HL-60 (cell line): ENCODE data around the gene TXNIP.

Experiments used
- CTCF ChIP-seq: IDR thresholded peaks from one replicate; pipeline ENCODE4 v1.5.1; 2011; ENCODE audit warnings: low read length, control low read depth, inconsistent platforms; ENCODE audit not compliant: insufficient read depth
- GABPA ChIP-seq: IDR thresholded peaks from 2 replicates; pipeline ENCODE4 v1.6.1; 2012; ENCODE audit warnings: low read depth
- POLR2AphosphoS5 ChIP-seq: IDR thresholded peaks from 2 replicates; pipeline ENCODE4 v1.6.1; 2012; ENCODE audit warnings: low read depth
- REST ChIP-seq: IDR thresholded peaks from 2 replicates; pipeline ENCODE4 v1.6.1; 2012; ENCODE audit warnings: low read depth; ENCODE audit not compliant: insufficient replicate concordance

DNA sequence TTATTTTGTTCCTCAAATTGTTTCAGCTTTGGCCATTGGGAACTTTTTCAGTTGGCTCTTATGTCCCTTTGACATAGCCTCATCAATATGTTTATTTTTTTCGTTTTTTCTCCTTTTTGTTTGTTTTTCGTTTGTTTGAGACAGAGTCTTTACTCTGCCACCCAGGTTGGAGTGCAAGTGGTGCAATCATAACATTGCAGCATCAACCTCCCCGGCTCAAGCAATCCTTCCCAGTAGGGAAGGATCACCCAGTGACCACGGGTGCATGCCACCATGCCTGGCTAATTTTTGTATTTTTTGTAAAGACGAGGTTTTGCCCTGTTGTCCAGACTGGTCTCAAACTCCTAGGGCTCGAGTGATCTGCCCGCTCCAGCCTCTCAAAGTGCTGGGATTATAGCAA, 23.8 kb downstream of the TXNIP start:
- TF ChIP-seq CTCF (no peak), POLR2AphosphoS5 (no peak), REST (no peak), GABPA (no peak)
